ENCODE data around the gene RHO.
"Not testable (repeated sequence)": the region's sequence is repeated elsewhere in the genome, so short reads cannot be mapped to it uniquely, and the experiment has no call there.

The RHO gene

DNA sequence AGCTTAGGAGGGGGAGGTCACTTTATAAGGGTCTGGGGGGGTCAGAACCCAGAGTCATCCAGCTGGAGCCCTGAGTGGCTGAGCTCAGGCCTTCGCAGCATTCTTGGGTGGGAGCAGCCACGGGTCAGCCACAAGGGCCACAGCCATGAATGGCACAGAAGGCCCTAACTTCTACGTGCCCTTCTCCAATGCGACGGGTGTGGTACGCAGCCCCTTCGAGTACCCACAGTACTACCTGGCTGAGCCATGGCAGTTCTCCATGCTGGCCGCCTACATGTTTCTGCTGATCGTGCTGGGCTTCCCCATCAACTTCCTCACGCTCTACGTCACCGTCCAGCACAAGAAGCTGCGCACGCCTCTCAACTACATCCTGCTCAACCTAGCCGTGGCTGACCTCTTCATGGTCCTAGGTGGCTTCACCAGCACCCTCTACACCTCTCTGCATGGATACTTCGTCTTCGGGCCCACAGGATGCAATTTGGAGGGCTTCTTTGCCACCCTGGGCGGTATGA, at the start of gene RHO:
Gene RHO, plus strand, starts transcription at position 51 of the 512 bp plus-strand sequence. Its CDS starts 95 bp downstream, at position 146.
- DNase-seq: no peak

DNA sequence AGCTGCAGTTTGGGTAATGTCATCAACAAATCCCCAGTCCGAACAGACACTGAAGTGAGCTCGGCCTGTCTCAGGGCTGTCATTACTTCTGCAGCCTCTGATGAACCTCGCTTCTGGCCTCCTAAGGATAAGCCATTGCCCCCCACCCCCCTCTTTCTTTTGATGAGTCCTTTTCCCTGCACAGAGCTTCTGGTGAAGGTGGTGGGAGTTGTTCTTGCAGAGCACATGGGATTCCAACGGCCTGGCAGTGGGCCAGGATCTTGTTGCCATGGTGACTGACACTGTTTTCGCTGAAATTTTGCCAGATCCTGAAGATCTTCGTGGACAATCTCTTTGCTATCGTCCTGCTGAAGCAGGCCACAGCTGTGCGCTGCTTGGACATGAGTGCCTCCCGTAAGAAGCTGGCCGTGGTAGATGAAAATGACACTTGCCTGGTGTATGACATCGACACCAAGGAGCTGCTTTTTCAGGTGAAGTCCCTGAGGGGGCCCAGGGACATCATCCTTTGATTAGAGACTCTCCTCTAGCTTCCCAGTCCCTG, 47.1 kb upstream of the RHO start:
- not testable (repeated sequence) for DNase-seq

DNA sequence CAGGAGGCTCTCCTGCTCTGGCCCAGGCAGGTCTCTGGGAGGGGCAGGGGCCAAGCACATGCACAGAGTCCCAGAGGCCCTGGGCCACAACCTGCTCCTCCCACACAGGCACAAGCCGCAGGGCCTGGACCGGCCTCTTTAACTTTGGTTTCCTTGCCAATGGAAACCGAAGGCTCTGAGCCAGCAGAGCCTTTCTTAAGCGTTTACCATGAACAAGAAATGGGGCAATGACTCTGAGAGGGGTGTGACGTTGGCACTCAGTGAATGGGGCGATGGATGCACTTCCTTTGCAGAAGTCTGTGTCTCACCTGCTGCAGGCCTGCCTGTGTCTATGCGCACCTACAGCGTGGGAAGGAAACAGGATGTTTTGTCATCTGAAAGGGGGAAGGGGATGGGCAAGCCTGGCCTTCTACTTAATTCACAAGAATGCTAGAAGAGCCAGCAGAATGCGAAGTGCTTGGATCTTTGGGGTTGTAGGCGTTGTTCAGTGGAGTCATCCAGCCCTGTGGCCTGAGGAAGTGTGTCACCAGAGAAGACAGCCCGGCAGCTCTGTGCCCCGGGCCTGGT, 46.6 kb upstream of the RHO start:
- no peak for DNase-seq

DNA sequence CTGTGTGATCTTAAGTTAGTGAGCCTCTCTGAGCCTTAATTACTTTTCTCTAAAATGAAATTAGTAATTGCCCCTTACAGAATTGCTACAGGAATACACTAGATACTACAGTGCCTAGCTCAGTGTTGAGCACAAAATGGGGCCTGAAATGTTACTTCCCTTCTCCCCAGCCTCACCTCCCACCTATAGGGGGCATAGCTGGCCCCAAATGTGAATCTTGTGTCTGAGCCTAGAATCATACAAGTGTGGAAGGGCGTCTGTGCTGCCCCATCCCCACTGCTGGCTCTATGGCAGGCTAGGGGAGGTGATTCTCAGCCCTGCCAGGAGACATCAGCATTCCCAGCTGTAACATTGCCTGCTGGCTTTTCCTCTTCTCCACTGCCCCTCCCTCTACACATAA, 45.7 kb upstream of the RHO start:
- DNase-seq: no peak

DNA sequence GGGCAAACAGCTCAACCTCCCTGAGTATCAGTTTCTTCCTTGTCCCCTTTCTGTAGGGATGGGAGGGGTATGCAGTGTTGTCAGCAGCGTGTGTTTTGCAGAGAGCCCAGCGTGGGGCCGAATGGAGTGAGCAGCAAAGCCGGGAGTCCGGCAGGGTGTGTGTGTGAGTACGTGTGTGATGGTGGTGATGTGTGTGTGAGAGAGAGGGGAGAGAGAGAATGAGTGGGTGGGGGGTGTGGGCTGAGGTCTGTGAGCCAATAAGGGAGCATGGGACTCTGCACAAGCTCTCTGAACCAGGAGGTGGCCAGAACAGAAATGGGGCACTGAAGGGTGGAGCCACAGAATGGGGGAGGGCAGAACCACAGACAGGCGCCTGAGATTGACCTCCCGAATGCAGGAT, 44.6 kb upstream of the RHO start:
- DNase-seq: no peak

DNA sequence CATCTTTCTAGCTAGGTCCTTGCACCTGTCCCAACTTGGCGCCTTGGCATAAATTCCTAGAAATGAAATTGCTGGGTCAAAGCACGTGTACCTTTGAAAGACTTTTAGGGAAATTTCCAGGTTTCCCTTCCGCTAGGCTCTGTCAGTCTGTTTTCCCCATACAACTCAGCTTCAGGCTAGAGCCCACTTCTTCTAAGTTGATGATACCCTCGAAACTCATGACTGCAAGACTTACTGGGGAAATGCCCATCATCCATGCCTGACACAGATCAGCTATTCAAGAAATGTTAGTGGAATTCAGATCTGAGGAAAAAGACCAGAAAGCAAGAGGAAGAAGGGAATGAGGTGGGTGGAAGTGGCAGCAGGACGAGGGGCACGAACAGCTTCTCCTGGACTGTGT, 43.3 kb upstream of the RHO start:
- DNase-seq: not testable (repeated sequence)

DNA sequence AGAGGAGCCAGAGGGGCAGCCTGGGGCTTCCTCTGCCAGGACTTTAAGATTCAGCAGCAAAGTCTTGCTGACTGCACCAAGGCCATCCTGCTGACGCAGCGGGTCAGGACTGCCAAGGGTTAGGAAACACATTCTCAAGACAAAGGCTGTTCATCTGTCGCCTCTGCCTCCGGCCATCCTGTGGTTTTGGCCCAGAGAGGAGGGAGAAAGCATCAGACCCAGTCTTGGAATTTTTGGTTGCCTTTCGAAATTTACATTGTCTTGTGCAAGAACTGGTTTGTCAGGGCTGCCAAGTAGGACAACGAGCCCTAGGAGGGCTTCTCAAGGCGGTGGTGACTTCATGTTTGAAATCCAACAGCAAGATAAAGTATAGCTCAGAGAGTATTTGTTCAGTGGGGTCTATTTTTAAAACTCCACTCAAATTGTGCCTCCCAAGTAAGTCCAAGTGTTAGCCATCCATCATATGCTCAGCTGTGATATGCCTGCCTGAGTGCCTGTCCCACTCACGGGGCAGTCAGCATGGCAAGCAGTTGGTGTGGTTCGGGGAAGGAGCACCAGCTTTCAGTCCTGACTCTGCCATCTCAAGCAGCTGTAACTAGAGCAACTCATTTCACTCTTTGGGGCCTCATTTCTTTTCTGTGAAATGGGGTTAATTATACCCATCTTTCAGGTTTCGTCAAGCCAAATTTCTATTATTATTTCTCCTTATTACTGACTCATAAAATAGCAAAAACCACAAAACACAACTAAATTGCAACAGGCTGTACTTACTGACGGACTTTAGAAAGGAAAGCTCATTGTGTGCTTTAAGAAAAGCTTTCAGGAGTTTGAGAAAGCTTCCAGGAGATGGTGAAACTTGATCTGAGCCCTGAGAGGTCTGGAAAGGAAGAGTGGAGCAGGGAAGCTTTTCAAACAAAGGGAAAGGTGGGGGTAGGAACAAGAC, 42.4 kb upstream of the RHO start:
- DNase-seq: no peak

DNA sequence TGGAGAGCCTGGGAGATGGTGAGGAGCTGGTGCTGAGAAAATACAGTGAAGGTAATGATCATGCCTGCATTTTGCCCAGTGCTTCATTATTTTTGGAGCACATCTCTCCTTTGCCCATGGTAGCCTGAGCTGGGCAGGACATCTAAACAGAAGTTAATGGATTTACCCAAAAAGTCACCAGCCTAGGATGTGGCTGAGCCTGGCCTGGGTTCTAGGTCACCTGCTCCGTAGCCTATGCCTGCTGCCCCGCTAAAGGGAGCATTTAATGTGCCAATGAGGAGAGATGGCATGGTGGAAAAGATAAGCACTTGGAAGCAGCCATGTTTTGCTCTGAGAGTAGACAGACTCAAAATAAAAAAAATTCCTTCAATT, 41.8 kb upstream of the RHO start:
- no peak for DNase-seq

DNA sequence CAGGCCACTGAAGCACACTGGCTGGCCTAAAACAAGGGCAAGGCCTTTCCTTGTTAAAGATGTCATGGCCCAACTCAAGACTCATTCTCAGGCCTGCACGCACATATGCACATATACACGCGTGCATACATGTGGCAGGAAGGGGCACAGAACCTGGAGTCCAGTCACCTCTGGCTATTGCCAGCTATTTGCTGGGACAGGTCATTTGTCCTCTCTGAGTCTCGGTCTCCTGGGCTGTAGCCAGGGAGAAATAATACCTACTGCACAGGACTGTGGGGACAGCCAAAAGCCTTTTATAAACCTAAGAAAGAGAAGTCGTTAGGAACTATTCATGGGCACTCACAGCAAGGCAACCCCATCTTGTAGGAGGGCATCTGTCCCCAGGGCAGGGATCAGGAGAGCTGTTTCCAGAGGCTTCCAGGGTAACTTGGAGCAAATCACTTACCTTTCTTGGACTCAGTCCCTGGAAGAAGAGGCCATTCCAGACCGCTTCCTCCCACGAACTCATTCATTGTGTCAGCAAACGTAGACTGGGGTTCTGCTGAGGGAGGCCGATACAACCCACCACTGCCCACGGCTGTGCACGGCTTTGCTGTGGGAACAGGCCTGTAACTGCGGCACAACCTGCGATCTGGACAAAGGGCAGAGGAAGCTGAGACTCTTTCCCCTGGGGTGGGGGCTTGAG, 41.1 kb upstream of the RHO start:
- no peak for DNase-seq

DNA sequence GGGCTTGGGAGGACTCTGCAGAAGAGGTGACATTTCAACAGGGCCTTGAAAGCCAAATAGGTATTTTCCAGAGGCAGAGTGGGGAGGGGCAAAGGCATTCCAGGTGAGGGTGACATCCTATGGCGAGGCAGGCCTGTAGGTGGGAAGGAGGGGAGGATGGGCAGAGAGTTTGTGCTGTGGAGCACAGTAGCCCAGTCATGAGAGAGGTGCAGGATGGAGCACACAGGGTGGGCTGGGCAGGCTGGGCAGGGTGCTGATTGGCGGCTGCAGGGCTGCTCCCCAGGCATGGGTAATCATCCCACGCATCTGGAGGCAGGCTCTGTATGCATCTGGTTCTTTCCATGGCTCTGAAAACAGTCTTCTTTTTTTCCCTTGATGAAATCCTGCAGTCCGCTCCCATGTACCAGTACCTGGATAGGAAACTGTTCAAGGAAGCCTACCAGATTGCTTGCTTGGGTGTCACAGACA, 40.5 kb upstream of the RHO start:
- not testable (repeated sequence) for DNase-seq

DNA sequence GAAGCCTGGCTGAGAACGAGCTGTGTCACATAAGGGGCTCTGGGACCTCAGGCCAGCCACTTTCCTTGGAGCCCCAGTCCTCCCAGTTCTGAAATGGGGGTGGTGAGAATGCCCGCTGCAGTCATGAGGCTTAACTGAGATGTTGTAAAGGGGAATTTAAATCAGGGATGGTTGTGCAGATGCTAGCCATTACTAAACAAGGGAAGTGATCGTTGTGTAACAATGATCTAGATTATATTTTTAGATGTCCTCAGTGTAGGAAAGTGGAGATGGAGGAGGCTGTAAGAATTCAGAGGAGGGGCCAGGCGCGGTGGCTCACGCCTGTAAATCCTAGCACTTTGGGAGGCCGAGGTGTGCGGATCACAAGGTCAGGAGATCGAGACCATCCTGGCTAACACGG, 39.2 kb upstream of the RHO start:
- DNase-seq: not testable (repeated sequence)

DNA sequence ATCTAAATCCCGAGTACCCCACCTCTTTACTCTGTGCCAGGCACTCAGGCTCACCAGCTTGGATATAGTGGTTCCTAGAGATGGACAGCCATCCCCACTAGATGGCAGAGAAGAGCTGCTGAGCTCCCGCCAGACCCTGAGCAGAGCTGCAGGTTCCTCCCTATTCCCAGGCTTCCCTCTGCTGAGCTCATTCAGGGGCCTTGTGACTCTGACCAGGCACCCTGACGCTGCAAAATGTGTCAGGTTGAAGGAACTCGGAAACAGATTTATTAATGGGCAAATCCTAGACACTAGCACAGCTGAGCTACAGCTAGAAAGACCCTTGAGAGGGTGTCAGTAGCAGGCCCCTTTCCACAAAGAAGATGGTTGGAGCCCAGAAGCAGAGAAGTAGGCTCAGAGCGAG, 38.2 kb upstream of the RHO start:
- peak; percentile 28 for DNase-seq

DNA sequence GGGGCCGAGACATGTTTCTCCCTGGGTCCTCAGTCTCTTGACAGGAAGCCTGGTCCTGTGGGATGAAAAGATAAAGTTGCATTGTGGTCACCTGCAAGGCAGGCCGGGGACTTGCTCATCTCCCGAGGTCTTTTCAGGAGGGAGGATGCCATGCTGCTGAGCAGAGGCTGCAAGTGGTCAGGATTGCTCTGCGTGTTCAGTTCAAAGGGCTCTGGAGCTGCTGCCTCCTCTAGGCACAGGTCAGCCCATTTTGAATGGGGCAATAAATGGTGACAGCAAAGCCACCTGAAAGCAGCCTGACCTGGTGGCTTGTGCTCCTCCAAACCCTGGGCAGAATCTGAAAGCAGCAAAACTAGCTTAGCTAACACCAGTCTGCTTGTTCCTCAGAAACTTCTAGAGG, 37.4 kb upstream of the RHO start:
- DNase-seq: not testable (repeated sequence)

DNA sequence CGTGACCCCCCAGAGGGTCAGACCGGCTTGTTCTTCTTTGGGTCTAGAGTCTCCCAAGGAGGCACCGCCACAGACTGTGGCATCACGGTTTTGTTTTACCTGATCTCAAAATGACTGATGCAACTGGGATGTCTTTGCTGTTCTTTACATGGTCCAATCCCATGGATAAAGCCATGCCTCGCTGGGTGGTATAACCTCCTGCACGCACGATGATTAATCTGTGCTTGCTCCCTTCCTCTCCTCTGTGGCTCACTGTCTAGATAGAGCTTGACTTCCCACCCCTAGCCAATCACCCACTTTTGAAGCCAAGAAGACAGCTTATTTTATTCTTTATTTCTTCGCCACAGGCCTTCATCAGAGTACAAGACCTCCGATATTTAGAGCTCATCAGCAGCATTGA, 36.6 kb upstream of the RHO start:
- no peak for DNase-seq

DNA sequence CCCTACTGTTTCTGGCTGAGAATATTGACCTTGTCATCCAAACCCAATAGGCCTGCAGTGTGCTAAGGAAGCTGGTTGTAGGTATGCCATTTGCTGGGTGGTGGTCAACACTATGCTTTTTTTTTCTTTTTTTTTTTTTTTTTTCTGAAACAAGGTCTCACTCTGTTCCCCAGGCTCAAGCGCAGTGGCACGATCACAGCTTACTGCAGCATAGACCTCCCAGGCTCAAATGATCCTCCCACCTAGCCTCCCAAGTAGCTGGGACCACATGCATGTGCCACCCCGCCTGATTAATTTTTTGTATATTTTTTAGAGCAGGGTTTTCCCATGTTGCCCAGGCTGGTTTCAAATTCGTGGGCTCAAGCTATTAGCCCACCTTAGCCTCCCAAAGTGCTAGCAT, 35.7 kb upstream of the RHO start:
- DNase-seq: no peak

DNA sequence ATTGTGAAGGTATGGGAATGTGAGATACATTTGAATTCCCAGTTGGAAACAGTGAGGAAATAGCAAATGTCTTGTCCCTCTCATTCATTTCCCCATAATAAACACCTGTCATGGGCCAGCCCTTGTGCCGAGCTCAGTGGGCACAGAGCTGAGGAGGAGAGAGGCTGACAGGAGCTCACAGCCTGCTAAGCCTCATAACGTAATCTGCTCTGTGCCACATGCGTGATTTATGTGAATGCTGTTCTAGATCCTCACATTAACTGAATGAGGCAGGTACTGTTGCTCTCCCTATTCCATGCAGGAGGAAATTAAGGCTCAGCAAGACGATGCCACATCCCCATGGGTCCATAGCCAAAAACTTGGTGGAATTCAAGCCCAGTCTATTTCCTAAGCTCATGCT, 35.2 kb upstream of the RHO start:
- no peak for DNase-seq

DNA sequence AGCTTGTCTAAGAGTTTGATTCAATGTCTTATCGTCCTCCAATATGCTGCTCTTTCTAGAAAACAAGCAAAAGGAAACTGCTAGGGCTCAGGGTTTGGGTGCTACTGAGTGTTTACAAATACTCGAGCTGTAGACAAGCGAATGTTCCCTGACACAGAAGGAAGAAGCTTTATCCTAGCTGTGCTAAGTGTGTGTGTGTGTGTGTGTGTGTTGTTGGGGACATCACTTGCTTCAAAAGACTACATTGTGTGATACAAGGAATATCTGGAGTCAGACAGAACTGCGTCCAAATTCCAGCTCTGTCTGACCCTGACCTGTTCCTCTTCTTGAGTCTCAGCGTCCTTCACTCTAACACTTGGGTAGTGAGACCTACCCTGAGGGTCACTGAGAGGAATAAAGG, 33.9 kb upstream of the RHO start:
- DNase-seq: not testable (repeated sequence)

DNA sequence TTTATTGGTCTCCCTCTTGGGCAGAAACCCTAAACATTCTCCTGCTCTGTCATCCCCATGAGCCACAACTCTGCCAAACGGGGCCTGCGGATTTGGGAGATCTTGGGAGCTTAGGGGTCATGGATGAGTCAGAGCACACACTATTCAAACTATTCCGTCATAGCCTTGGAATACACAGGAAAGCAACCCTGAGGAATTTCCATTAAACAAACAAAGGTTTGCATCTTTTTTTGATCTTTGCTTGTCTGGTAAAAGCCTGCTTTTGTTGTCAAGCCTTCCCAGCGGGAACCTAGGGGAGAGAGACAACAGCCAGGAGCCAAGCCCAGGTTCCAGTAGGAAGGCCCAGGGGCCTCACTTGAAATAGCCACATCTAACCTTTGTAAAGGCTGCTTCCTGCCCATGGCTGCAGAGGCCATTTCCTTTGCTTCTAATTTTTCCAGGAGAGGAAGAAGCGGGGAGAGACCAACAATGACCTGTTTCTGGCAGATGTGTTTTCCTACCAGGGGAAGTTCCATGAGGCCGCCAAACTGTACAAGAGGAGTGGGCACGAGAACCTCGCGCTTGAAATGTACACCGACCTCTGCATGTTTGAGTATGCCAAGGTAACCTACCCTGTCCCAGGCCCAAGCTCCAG, 33.3 kb upstream of the RHO start:
- DNase-seq: not testable (repeated sequence)

DNA sequence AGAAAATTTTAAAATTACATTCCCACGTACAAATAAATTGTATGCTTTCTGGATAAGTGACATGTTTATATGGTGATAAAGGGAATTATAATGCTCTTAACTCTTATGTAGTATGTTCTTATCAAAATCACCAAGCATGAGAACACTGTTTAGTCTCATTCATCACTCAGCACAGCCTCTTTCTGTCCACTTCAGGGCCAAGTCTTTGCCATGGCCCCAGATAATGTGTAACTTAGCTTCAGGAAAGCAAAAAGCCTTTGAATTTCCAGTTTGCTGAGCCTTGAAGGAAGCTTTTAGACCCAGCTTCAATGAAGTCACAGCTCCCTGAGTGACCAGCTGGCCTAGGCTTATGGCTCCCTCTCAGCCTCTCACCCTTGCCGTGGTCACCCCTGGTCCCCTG, 30.6 kb upstream of the RHO start:
- DNase-seq: not testable (repeated sequence)

DNA sequence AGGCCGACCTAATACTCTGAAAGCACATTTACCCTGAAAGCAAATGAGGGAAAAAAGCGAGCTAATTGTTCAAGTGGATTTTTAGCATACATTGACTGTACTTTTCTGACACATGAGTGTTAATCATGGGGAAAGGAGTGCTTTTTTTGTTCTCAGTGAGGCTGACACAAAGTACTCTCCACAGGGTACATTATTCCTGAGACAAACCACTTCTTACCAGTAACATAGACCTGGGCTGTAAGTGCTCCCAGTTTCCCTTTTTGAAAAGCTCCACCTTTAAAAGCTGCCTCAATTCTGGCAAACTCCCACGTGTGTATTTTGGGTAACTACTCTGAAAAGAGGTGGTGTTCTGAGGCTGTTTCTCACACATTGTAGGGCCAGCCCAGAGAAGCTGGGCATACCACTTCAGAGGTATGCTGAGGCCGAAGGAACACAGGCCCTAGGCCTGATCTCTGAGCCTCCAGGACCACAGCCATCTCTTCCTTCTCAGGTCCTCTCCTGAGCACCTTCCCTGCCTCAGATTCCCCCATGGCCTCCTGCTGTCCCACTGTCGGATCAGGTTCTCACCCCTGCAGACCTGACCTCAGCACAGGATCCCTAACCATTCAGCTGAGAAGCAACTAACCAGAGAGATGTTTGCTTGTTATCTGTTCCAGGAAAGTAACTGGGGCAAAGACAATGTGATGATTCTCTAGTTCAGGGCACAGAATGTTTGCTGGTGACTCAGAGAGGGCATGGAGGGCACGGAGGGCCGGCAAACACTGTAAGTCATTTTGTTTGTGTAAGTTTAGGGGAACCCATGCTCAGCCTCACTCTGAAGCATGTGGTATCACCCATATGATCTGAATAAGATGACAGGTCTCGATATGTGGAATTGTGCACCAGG, 29.6 kb upstream of the RHO start:
- not testable (repeated sequence) for DNase-seq

DNA sequence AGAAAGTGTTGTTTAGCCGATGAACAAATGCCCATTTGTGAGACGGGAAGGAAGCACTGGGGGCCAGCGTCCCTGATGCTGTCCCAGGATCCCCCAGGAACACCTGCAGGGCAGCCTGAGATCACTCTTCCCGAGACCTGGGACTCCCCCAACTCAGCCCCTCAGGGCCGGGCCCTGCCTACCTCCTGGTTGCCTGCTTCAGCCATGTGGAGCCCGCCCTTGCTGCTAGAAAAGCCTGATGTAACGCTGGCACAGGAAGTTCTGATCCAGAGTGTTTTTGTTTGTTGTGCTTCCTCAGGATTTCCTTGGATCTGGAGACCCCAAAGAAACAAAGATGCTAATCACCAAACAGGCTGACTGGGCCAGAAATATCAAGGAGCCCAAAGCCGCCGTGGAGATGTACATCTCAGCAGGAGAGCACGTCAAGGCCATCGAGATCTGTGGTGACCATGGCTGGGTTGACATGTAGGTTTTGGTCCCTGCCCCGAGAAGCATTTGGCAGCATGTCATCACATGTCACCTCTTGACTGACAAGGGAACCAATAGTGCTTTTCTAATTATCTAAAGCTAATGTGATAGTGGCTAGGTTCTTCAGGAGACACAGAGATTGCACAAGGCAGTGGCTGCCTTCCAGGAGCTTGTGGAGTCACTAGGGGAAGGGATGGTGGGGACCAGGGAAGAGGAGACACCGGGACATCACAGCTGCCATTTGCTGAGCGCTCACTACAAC, 28.7 kb upstream of the RHO start:
- not testable (repeated sequence) for DNase-seq

All from NCI-H524 treated with DMSO at 0.1 percent for 48 hours (cell line).